Measurements from ENCODE around the gene EXOC3L4.
"Not testable (repeated sequence)": the region's sequence is repeated elsewhere in the genome, so short reads cannot be mapped to it uniquely, and the experiment has no call there.

The EXOC3L4 gene

DNA sequence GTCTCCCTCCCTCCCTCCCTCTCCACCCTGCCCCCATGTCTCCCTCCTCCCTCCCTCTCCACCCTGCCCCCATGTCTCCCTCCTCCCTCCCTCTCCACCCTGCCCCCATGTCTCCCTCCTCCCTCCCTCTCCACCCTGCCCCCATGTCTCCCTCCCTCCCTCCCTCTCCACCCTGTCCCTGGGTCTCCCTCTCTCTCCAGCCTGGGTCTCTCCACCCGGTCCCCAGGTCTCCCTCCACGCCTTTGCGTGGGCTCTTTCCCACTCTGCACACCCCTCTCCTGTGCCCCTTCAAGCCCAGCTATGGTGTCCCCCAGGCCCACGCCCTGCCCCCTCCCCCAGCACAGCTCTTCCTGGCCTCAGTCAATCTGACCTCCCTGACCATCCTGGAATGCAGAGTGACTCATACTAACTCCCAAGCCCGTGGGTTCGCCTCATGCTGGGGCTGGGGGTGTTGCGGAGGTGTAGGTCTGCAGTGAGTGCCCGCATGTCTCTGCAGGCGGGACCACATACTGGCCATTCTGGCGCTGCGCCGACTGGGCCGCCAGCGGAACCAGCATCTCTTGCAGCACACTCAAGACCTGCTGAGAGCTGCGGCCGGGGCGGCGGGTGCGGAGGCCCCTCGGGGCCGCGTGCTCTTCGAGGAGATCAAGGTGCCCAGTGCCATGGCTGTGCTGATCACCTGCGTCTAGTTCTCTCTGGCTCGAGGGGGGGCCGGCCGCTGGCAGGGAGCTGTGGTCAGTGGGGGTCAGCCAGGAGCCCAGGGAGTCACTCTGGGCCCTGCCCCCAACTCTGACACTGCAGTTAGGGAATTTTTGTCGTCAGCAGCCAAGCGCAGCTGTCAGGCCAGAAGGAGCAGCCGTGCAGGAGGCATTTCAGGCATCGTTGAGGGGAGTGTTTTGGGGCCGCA lies 15.3 kb downstream of the EXOC3L4 start:
- in situ Hi-C loops (cut with HindIII; ENCODE audit: low sequenced_read_pairs) = no loop called here
- DNase-seq (ENCODE audit: low read depth) = peak; percentile 43

DNA sequence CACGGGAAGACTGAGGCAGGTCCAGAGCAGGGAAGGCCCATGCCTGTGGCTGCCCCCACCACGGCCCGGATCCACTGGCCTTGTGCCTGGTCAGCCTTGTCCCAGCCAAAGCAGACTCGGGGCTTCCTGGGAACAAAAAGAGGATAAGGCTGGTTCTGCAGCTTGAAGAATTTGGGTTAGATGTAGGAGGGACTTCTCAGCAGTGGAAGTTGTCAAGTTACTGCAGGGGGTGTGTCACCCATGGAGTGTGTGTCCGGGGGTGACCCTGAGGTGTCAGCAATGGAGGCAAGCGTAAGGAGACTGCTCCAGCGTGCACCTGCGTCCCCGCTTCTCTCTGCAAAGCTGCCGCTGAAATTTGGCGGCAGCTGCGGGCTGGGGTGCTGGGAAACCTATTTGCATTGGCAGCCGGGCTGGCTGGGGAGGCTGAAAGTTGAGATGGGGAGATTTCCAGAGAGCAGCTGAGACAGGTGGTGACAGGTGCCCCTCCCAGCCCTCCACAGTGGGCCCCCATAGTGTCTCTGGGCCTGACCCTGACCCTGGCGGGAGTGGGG lies 16.2 kb downstream of the EXOC3L4 start:
- in situ Hi-C loops (cut with HindIII; ENCODE audit: low sequenced_read_pairs) = no loop called here

More for the DNA sequence above, 15.3 kb downstream of the EXOC3L4 start:
- TF ChIP-seq, protein P1, sequence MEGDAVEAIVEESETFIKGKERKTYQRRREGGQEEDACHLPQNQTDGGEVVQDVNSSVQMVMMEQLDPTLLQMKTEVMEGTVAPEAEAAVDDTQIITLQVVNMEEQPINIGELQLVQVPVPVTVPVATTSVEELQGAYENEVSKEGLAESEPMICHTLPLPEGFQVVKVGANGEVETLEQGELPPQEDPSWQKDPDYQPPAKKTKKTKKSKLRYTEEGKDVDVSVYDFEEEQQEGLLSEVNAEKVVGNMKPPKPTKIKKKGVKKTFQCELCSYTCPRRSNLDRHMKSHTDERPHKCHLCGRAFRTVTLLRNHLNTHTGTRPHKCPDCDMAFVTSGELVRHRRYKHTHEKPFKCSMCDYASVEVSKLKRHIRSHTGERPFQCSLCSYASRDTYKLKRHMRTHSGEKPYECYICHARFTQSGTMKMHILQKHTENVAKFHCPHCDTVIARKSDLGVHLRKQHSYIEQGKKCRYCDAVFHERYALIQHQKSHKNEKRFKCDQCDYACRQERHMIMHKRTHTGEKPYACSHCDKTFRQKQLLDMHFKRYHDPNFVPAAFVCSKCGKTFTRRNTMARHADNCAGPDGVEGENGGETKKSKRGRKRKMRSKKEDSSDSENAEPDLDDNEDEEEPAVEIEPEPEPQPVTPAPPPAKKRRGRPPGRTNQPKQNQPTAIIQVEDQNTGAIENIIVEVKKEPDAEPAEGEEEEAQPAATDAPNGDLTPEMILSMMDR (IDR thresholded peaks at IDR 0.05; ENCODE audit: low read depth, low read length, missing control alignments) = no peak
- no peak overlapping the region for H3K4me3 ChIP-seq (ENCODE audit: low read depth, low read length)

DNA sequence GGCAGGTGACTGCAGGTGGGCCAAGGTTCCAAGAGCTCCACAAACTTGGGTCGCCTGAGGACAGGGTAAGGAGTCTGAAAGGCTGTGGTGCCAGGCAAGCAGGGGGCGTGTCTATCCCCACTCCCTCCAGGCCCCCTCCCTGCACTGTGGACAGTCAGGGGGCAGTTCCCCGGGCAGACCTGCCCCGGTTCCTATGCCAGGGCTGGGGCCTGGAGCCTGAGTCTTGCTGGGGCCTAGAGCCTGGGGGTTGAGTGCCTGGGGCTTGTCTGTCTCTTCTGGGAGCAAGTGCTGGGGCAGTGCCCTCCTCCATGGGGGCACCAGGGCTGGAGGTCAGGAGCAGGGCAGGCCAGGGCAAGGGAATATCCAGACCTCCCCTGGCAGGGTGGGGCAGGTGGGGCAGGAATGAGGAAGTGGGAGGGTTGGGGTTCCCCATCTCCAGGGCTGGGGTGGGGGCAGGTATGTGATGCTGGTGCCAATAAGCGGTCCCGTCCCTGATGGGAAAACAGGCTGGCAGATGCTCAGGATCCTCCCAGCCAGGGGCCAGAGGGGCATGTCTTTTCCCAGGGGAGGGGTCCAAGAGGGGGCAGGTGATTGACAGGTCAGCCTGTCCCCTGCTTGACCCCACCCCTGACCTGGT lies 16.8 kb downstream of the EXOC3L4 start:
- TF ChIP-seq, protein P1 (IDR thresholded peaks at IDR 0.05; ENCODE audit: low read depth, low read length, missing control alignments) = no peak
- in situ Hi-C loops (cut with HindIII; ENCODE audit: low sequenced_read_pairs) = no loop called here
- DNase-seq (ENCODE audit: low read depth) = no peak
- no peak overlapping the region for H3K4me3 ChIP-seq (ENCODE audit: low read depth, low read length)

More for the DNA sequence above, 16.2 kb downstream of the EXOC3L4 start:
- TF ChIP-seq, protein P1 (IDR thresholded peaks at IDR 0.05; ENCODE audit: low read depth, low read length, missing control alignments) = no peak
- DNase-seq (ENCODE audit: low read depth) = no peak
- no peak overlapping the region for H3K4me3 ChIP-seq (ENCODE audit: low read depth, low read length)

DNA sequence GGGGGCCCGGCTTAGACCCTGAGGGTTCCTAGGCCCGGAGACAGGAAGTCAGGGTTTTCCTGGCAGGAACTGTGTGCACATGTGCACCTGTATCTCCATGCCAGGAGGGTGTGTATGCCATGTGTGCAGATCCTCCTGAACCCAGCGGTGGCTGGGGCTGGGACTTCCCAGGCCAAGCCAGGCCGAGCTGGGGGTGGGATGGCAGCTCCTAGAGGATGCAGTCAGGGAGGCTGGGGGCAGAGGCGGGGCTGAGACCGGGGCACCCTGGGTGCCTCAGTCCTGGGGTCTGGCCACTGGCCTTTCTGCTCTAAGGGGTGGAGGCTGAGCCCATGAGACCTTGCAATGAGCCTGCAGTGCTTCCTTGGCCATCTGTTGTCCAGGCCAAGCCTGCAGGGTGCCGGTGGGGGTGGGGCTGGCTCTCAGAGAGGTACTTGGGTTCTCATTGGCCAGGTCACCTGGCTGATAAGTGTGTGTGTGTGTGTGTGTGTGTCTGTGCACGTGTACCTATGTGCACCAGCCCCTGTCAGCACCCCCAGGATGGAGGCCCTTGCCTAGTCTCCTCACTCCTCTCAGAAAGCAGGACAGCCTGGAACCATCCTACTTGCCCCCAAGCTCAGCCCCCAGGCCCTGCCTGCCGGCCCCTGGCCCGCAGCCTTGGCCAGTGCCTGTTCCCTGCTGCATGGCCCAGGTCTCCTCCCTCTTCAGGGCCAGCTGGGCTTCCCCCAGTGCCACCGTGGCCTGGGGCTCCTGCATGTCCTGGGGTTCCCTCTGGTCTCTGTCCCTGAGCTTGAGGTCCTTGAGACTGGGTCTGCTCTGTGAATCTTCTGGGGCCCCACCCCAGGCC lies 18.1 kb downstream of the EXOC3L4 start:
- TF ChIP-seq, protein P1 (IDR thresholded peaks at IDR 0.05; ENCODE audit: low read depth, low read length, missing control alignments) = no peak
- in situ Hi-C loops (cut with HindIII; ENCODE audit: low sequenced_read_pairs) = no loop called here
- no peak overlapping the region for H3K4me3 ChIP-seq (ENCODE audit: low read depth, low read length)
- no peak for DNase-seq (ENCODE audit: low read depth)

DNA sequence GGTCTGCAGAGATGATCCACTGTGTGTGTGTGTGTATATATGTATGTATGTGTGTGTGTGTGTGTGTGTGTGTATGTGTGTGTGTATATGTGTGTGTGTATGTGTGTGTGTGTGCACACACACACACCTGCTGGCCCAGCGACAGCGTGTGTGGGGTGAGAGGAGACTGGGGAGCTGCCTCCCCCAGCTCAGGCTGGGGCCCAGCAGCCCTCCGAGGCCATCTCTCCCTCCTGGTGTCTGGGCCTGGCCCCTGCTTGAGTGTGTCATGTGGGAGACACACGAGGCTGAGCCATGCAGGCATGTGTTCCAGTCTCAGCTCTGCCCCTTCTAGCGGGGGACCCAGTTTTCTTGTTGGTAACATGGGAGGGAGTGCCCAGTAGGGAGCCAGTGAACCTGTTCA lies 18.8 kb downstream of the EXOC3L4 start:
- no peak overlapping the region for H3K4me3 ChIP-seq (ENCODE audit: low read depth, low read length)
- in situ Hi-C loops (cut with HindIII; ENCODE audit: low sequenced_read_pairs) = no loop called here
- no peak for DNase-seq (ENCODE audit: low read depth)
- TF ChIP-seq, protein P1 (IDR thresholded peaks at IDR 0.05; ENCODE audit: low read depth, low read length, missing control alignments) = no peak

DNA sequence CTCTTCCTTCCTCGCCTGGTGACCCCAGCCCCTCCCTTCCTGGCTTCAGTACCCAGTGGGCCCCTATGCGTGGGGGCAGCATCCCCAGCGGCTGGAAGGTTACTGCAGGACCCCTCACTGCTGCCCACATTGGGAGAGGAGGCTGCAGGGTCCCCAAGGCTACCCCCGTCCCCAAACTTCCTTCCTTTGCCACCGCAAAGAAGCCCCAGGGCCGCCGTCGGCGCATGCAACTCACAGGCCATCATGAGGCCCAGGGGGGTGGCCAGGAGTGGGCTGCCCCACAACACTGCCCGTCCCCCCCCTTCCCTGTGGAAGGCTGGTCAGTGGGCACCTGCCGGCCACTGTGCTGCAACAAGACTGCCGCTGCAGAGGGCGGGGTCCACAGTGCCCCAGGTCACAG lies 19.2 kb downstream of the EXOC3L4 start:
- in situ Hi-C loops (cut with HindIII; ENCODE audit: low sequenced_read_pairs) = no loop called here
- TF ChIP-seq, protein P1 (IDR thresholded peaks at IDR 0.05; ENCODE audit: low read depth, low read length, missing control alignments) = no peak
- no peak overlapping the region for H3K4me3 ChIP-seq (ENCODE audit: low read depth, low read length)
- DNase-seq (ENCODE audit: low read depth) = no peak

DNA sequence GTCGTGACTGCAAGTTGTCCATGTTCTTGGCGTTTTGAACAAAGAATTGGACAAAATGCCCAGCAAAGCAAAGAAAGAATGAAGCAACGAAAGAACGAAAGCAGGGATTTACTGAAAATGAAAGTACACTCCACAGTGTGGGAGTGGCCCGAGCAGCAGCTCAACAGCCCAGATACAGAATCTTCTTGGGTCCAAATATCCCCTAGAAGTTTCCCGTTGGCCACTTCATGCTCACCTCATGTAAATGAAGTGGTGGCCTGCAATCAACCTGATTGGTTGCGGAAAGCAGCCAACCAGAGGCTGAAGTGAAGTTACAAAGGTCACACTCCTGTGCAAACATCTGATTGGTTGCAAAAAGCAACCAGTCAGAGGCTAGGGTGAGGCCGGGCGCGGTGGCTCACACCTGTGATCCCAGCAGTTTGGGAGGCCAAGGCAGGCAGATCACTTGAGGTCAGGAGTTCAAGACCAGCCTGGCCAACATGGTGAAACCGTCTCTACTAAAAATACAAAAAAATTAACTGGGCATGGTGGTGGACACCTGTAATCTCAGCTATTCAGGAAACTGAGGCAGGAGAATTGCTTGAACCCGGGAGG lies 20.7 kb downstream of the EXOC3L4 start:
- DNase-seq (ENCODE audit: low read depth); in situ Hi-C loops (cut with HindIII; ENCODE audit: low sequenced_read_pairs); H3K4me3 ChIP-seq (ENCODE audit: low read depth, low read length): not testable (repeated sequence)
